SK-N-SH (cell line): ENCODE results near the gene RALGDS. TPM values are rescaled to one million over a fixed set of nuclear protein-coding genes. Genes with fewer than 3 reads are reported as not detected.
"Not testable (repeated sequence)": the region's sequence is repeated elsewhere in the genome, so short reads cannot be mapped to it uniquely, and the experiment has no call there.

ENCODE experiments used
- CTCF ChIA-PET: fragments of 300-600, 350-600 bp; formaldehyde crosslinking; extraction: SDS; loops from one replicate; lab custom pipeline; 2021; lab: Yijun Ruan, JAX
- POLR2A ChIA-PET: fragments of 350-600 bp; sonication (Branson Sonifier 250); formaldehyde crosslinking; extraction: SDS; loops from one replicate; lab custom pipeline; 2020; ENCODE audit warnings: antibody characterized with exemption, inconsistent platforms; lab: Yijun Ruan, JAX
- DNase-seq: peaks from one replicate; pipeline ENCODE4 v3.0.0; 2012
- H2AFZ ChIP-seq: fragments of 200-600 bp; sonication (generic); 2 replicates; pipeline ENCODE4 v1.8.1; 2016; ENCODE audit warnings: antibody characterized with exemption, mild to moderate bottlenecking, low read depth
- H3F3A ChIP-seq: fragments of 200-600 bp; sonication (generic); replicated peaks from 2 replicates; pipeline ENCODE3; 2016; ENCODE audit warnings: antibody characterized with exemption, mild to moderate bottlenecking; ENCODE audit not compliant: insufficient read depth
- H3K27ac ChIP-seq, 2 experiments: fragments of 200-500 bp in 1 of 2; fragments of 200-600 bp in 1 of 2; sonication (Bioruptor generic) in 1 of 2; sonication (generic), shearing (Covaris generic) in 1 of 2; 2 replicates each; pipeline versions ENCODE4 v1.5.1 to v1.6.1; 2014 to 2016; ENCODE audit warnings: low read depth in 2 of 2, inconsistent platforms in 1 of 2, low read length in 1 of 2, mild to moderate bottlenecking in 1 of 2, mixed read lengths in 1 of 2
- H3K27me3 ChIP-seq: fragments of 200-600 bp; sonication (generic), shearing (Covaris generic); 2 replicates; pipeline ENCODE4 v1.6.1; 2016; ENCODE audit warnings: mixed run types; ENCODE audit not compliant: insufficient read depth
- H3K36me3 ChIP-seq, 2 experiments: fragments of 200-500 bp in 1 of 2; fragments of 200-600 bp in 1 of 2; sonication (Bioruptor generic) in 1 of 2; sonication (generic) in 1 of 2; replicated peaks in 1 of 2; 2 replicates each; pipeline versions ENCODE3 to v1.5.1; 2014 to 2016; ENCODE audit warnings: low read length in 1 of 2, mild to moderate bottlenecking in 1 of 2; ENCODE audit not compliant: insufficient read depth in 2 of 2, control insufficient read depth in 1 of 2
- H3K4me1 ChIP-seq, 2 experiments: fragments of 200-500 bp in 1 of 2; fragments of 200-600 bp in 1 of 2; sonication (Bioruptor generic) in 1 of 2; sonication (generic), shearing (Covaris generic) in 1 of 2; 2 replicates each; pipeline versions ENCODE4 v1.5.1 to v1.6.1; 2014 to 2016; ENCODE audit warnings: low read depth in 1 of 2, low read length in 1 of 2, mixed run types in 1 of 2; ENCODE audit not compliant: insufficient read depth in 2 of 2, control insufficient read depth in 1 of 2
- H3K4me2 ChIP-seq: fragments of 200-600 bp; sonication (generic), shearing (Covaris generic); 2 replicates; pipeline ENCODE4 v1.6.1; 2017; ENCODE audit warnings: mixed run types
- H3K4me3 ChIP-seq, 2 experiments: fragments of 200-500 bp in 1 of 2; fragments of 200-600 bp in 1 of 2; sonication (Bioruptor generic) in 1 of 2; sonication (generic), shearing (Covaris generic) in 1 of 2; 2 replicates each; pipeline versions ENCODE4 v1.5.1 to v1.8.1; 2014 to 2016; ENCODE audit warnings: low read depth in 2 of 2, inconsistent platforms in 1 of 2, low read length in 1 of 2, mild to moderate bottlenecking in 1 of 2, mixed read lengths in 1 of 2, moderate library complexity in 1 of 2
- H3K79me2 ChIP-seq: fragments of 200-600 bp; sonication (generic); 2 replicates; pipeline ENCODE4 v1.8.1; 2017; ENCODE audit warnings: mild to moderate bottlenecking; ENCODE audit not compliant: insufficient read depth
- H3K9ac ChIP-seq: fragments of 200-600 bp; sonication (generic); 2 replicates; pipeline ENCODE4 v1.6.1; 2017; ENCODE audit warnings: mixed run types
- H3K9me2 ChIP-seq: fragments of 200-600 bp; sonication (generic); 2 replicates; pipeline ENCODE4 v1.6.1; 2017; ENCODE audit warnings: mixed run types
- H3K9me3 ChIP-seq: fragments of 200-600 bp; sonication (generic); 2 replicates; pipeline ENCODE4 v1.6.1; 2017; ENCODE audit warnings: mixed run types, mild to moderate bottlenecking, moderate library complexity
- H4K20me1 ChIP-seq: fragments of 200-600 bp; sonication (generic); 2 replicates; pipeline ENCODE4 v1.6.1; 2017; ENCODE audit warnings: mild to moderate bottlenecking, mixed run types; ENCODE audit not compliant: insufficient read depth
- FOXJ3 ChIP-seq: sonication (generic); formaldehyde crosslinking; IDR thresholded peaks from 2 replicates; pipeline ENCODE4 v1.5.1; 2020; ENCODE audit warnings: mild to moderate bottlenecking, missing genetic modification reagents
- WGBS: methylation state at CpG from one replicate; pipeline ENCODE4 v1.1.6; 2017; ENCODE audit warnings: low lambda C conversion rate; 5-methylcytosine and 5-hydroxymethylcytosine counted together
- polyA plus RNA-seq, 3 experiments: library from polyadenylated mRNA; depleted of rRNA; stranded (reverse); fragments of >200 nt; gene quantifications; 2 replicates each; pipeline ENCODE4 v1.2.3, GENCODE V29; 2012

RALGDS gene
- polyA plus RNA-seq, 1 of the 3 experiments (the other 2 are of a cell fraction) = 64.7 TPM

DNA sequence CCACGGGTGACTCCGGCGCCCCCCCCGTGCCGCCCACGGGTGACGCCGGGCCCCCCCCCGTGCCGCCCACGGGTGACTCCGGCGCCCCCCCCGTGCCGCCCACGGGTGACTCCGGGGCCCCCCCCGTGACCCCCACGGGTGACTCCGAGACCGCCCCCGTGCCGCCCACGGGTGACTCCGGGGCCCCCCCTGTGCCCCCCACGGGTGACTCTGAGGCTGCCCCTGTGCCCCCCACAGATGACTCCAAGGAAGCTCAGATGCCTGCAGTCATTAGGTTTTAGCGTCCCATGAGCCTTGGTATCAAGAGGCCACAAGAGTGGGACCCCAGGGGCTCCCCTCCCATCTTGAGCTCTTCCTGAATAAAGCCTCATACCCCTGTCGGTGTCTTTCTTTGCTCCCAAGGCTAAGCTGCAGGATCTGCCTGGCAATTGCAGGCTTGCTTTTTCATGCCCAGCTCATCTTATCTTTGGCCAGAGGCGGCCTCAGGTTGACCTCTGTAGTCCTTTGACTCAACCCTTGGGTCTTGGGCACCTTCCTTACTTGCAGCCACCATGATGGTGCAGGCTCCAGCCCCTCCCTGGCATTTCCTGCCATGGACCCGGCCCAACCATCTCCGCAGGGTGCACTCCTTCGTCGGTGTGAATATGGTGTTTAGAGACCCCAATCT lies 49.4 kb downstream of the RALGDS start:
- Histone ChIP-seq H3K4me2 (no peak overlapping the region), H3K4me1 (peaks cover 0 to 14% of the 10 kb centered on the region in 2 experiments; a peak in 2 of 4 replicates), H3F3A (peaks cover 14% of the 10 kb centered on the region), H4K20me1 (no peaks in the 10 kb centered on the region), H3K9ac (no peak overlapping the region), H3K27ac (no peak overlapping the region), H3K9me3 (no peaks in the 10 kb centered on the region), H3K27me3 (no peaks in the 10 kb centered on the region), H3K4me3 (no peak overlapping the region), H3K9me2 (no peaks in the 10 kb centered on the region), H3K36me3 (no peaks in the 10 kb centered on the region)
- ChIA-PET POLR2A (no interaction called here), CTCF (interaction anchor here (0.9 kb wide), 1 partner anchor 73 kb away, joined by 4 read pairs; no protein-coding TSS in a partner anchor)
- 77% methylated on average over 9 of the region's 33 CpGs for WGBS
- DNase-seq = peak; percentile 12
- no peak for TF ChIP-seq FOXJ3
- TF ChIP-seq, all 33 proteins: peak for 0
- Histone ChIP-seq H2AFZ (no peak overlapping the region), H3K79me2 (no peaks in the 10 kb centered on the region)

DNA sequence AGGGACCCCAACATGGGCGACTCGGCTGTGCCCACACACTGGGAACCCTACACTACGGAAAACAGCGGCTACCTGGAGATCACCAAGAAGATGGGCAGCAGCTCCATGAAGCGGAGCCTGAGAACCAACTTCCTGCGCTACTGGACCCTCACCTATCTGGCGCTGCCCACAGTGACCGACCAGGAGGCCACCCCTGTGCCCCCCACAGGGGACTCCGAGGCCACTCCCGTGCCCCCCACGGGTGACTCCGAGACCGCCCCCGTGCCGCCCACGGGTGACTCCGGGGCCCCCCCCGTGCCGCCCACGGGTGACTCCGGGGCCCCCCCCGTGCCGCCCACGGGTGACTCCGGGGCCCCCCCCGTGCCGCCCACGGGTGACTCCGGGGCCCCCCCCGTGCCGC lies 50.1 kb downstream of the RALGDS start:
- POLR2A ChIA-PET, CTCF ChIA-PET, H3K4me2 ChIP-seq, H2AFZ ChIP-seq, H3K4me3 ChIP-seq, H3K79me2 ChIP-seq, H3K9me2 ChIP-seq, H3K9ac ChIP-seq, H3F3A ChIP-seq, H3K4me1 ChIP-seq, H3K36me3 ChIP-seq, H3K27ac ChIP-seq, DNase-seq, H4K20me1 ChIP-seq, H3K9me3 ChIP-seq, H3K27me3 ChIP-seq: not testable (repeated sequence)
- WGBS = 62% methylated on average over 6 of the region's 31 CpGs

DNA sequence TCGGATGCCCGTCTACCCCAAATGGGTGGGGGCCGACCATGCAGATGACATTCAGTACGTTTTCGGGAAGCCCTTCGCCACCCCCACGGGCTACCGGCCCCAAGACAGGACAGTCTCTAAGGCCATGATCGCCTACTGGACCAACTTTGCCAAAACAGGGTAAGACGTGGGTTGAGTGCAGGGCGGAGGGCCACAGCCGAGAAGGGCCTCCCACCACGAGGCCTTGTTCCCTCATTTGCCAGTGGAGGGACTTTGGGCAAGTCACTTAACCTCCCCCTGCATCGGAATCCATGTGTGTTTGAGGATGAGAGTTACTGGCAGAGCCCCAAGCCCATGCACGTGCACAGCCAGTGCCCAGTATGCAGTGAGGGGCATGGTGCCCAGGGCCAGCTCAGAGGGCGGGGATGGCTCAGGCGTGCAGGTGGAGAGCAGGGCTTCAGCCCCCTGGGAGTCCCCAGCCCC lies 50.5 kb downstream of the RALGDS start:
- WGBS = 91% methylated on average over 7 of the region's 17 CpGs
- H3K4me2 ChIP-seq, H4K20me1 ChIP-seq, H3K9me2 ChIP-seq, H3K36me3 ChIP-seq, DNase-seq, POLR2A ChIA-PET, H3K4me1 ChIP-seq, H3K27ac ChIP-seq, H3K79me2 ChIP-seq, H3F3A ChIP-seq, H3K4me3 ChIP-seq, H2AFZ ChIP-seq, H3K27me3 ChIP-seq, H3K9me3 ChIP-seq, H3K9ac ChIP-seq, CTCF ChIA-PET: not testable (repeated sequence)

DNA sequence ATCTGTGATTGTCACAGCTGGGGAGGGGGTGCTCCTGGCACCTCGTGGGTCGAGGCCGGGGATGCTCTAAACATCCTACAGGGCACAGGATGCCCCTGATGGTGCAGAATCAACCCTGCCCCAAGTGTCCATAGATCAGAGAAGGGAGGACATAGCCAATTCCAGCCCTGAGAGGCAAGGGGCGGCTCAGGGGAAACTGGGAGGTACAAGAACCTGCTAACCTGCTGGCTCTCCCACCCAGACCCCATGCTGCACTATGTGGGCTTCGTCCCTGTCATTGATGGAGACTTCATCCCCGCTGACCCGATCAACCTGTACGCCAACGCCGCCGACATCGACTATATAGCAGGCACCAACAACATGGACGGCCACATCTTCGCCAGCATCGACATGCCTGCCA lies 52.6 kb downstream of the RALGDS start:
- H4K20me1 ChIP-seq, H2AFZ ChIP-seq, H3K27ac ChIP-seq, H3K27me3 ChIP-seq, H3K4me3 ChIP-seq, CTCF ChIA-PET, H3K4me1 ChIP-seq, H3K9ac ChIP-seq, H3F3A ChIP-seq, H3K79me2 ChIP-seq, POLR2A ChIA-PET, H3K4me2 ChIP-seq, H3K9me2 ChIP-seq, H3K9me3 ChIP-seq, H3K36me3 ChIP-seq, DNase-seq: not testable (repeated sequence)
- no CpG with 5 or more reads among the region's 15 CpGs for WGBS
